ENCODE data around the gene FAM117A. TPM values are rescaled to one million over a fixed set of nuclear protein-coding genes. Genes with fewer than 3 reads are reported as not detected.

The FAM117A gene
- total RNA-seq, 1 donor from 2014 or later: 14.6 TPM

DNA sequence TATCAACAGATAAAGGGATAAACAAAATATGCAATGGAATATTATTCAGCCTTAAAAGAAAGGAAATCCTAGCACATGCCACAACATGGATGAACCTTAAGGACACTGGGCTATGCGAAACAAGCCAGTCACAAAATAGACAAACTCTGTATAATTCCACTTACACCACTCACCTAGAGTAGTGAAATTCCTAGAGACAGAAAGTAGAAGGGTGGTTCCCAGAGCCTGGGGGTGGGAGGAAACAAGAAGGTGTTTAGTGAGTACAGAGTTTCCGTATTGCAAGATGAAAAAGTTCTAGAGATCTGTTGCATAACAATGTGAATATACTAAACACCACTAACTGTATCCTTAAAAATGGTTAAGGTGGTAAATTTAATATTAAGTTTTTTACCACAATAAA, 96.1 kb downstream of the FAM117A start:
- Mint-ChIP-seq H3K4me1 (no peaks in the 10 kb centered on the region), H3K9me3 (no peaks in the 10 kb centered on the region), H3K27me3 (ENCODE audit: insufficient read depth, low read depth) (no peaks in the 10 kb centered on the region), H3K36me3 (peaks cover 10% of the 10 kb centered on the region), H3K27ac (no peak overlapping the region), H3K4me3 (no peak overlapping the region)
- H3K4me1 ChIP-seq: no peaks in the 10 kb centered on the region
- H3K27ac ChIP-seq: no peak overlapping the region
- no peak overlapping the region for H3K9ac ChIP-seq
- no peak for DNase-seq (ENCODE audit: low spot score)
- no peaks in the 10 kb centered on the region for H3F3A ChIP-seq (ENCODE audit: low read depth)
- no peaks in the 10 kb centered on the region for H3K36me3 ChIP-seq
- H2AFZ ChIP-seq (replicated peaks): no peak overlapping the region
- no peak overlapping the region for H3K4me3 ChIP-seq
- H3K9me3 ChIP-seq (ENCODE audit: low read depth): no peaks in the 10 kb centered on the region
- peaks cover 98% of the 10 kb centered on the region for H3K79me2 ChIP-seq (ENCODE audit: low read depth)
- H3K4me2 ChIP-seq: no peak overlapping the region
- no peak for TF ChIP-seq EZH2 (IDR thresholded peaks at IDR 0.05)
- TF ChIP-seq EZH2phosphoT487 (IDR thresholded peaks at IDR 0.05): no peak
- TF ChIP-seq, protein P1, sequence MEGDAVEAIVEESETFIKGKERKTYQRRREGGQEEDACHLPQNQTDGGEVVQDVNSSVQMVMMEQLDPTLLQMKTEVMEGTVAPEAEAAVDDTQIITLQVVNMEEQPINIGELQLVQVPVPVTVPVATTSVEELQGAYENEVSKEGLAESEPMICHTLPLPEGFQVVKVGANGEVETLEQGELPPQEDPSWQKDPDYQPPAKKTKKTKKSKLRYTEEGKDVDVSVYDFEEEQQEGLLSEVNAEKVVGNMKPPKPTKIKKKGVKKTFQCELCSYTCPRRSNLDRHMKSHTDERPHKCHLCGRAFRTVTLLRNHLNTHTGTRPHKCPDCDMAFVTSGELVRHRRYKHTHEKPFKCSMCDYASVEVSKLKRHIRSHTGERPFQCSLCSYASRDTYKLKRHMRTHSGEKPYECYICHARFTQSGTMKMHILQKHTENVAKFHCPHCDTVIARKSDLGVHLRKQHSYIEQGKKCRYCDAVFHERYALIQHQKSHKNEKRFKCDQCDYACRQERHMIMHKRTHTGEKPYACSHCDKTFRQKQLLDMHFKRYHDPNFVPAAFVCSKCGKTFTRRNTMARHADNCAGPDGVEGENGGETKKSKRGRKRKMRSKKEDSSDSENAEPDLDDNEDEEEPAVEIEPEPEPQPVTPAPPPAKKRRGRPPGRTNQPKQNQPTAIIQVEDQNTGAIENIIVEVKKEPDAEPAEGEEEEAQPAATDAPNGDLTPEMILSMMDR (IDR thresholded peaks at IDR 0.05): no peak
- peaks cover 13% of the 10 kb centered on the region for H4K20me1 ChIP-seq (ENCODE audit: low read depth)
- no peaks in the 10 kb centered on the region for H3K27me3 ChIP-seq

DNA sequence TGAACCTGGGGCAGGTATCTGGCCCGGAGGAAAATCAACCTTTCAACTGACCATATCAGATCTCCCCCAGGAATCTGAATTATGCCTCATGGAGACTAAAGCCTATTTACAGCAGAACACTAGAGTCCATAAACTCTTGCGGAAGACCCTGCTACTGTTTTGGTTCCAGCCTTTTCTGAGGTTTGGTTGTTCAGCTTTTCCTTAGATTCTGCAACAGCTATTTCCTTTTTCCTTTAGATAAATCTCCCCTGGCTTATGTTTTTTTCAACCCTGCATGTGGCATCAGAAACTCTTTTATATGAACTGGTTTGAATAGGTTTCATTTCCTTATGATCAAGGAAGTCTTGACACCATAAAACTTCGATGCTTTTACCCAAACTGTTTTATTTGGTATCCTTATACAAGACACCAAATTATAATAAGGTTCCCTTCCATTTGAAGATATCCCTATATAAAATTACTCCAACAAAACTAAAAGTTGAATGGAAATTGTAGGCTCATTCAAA, 99.2 kb downstream of the FAM117A start:
- Histone ChIP-seq H3K4me1 (no peaks in the 10 kb centered on the region), H3K4me2 (no peak overlapping the region), H3K9ac (no peak overlapping the region), H3K36me3 (no peaks in the 10 kb centered on the region), H3K27me3 (no peaks in the 10 kb centered on the region), H3K9me3 (ENCODE audit: low read depth) (no peaks in the 10 kb centered on the region), H3F3A (ENCODE audit: low read depth) (no peaks in the 10 kb centered on the region), H2AFZ (replicated peaks) (no peak overlapping the region), H4K20me1 (ENCODE audit: low read depth) (no peaks in the 10 kb centered on the region), H3K27ac (no peak overlapping the region), H3K79me2 (ENCODE audit: low read depth) (peaks cover 97% of the 10 kb centered on the region), H3K4me3 (no peak overlapping the region)
- H3K36me3 Mint-ChIP-seq: peaks cover 18% of the 10 kb centered on the region
- H3K27me3 Mint-ChIP-seq (ENCODE audit: insufficient read depth, low read depth): no peaks in the 10 kb centered on the region
- H3K4me1 Mint-ChIP-seq: no peaks in the 10 kb centered on the region
- H3K4me3 Mint-ChIP-seq: no peak overlapping the region
- no peak for DNase-seq (ENCODE audit: low spot score)
- TF ChIP-seq EZH2phosphoT487 (IDR thresholded peaks at IDR 0.05): no peak
- H3K9me3 Mint-ChIP-seq: no peaks in the 10 kb centered on the region
- H3K27ac Mint-ChIP-seq: no peak overlapping the region

Other genes starting within 250 kb of the FAM117A start
- 3.6 and 10.7 TPM in 2 replicates for gene NXPH3, start 188.3 kb downstream of the FAM117A start, total RNA-seq (ENCODE audit: low replicate concordance)
- gene SPOP, start 86.0 kb downstream of the FAM117A start, total RNA-seq (ENCODE audit: low replicate concordance): 29.5 and 40.3 TPM in 2 replicates
- 52.7 and 62.1 TPM in 2 replicates for gene SLC35B1, start 56.2 kb downstream of the FAM117A start, total RNA-seq (ENCODE audit: low replicate concordance)
- 125 and 139 TPM in 2 replicates for gene KAT7, start 24.6 kb upstream of the FAM117A start, total RNA-seq (ENCODE audit: low replicate concordance)
- gene TAC4, start 83.9 kb upstream of the FAM117A start, total RNA-seq (ENCODE audit: low replicate concordance): not detected in 2 replicates
- 0.53 TPM in 1 of 2 replicates, not detected in the other for gene DLX4, start 205.1 kb upstream of the FAM117A start, total RNA-seq (ENCODE audit: low replicate concordance)
- 0.04 and 0.87 TPM in 2 replicates for gene DLX3, start 231.1 kb upstream of the FAM117A start, total RNA-seq (ENCODE audit: low replicate concordance)